ENCODE measurements around the gene SRSF7.

The SRSF7 gene

DNA sequence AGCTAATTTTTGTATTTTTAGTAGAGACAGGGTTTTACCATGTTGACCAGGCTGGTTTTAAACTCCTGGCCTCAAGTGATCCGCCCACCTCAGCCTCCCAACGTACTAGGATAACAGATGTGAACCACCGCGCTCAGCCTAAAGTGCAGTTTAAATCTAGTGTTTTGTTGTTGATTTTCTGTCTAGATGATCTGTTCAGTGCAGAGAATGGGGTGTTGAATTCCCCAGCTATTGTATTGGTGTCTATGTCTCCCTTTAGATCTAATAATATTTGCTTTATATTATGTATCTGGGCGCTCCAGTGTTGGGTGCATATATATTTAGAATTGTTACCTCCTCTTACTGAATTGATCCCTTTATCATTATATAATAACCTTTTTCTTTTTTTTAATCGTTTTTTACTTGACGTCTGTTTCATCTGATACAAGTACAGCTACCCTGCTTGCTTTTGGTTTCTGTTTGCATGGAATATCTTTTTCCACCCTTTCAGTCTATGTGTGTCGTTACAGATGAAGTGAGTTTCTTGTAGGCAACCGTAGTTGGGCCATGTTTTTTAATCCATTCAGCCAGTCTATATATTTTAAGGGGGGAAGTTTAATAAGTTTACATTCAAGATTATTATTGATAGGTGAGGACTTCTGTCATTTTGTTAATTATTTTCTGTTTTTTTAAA is 50.9 kb downstream of the SRSF7 start:
- no peak for DNase-seq

DNA sequence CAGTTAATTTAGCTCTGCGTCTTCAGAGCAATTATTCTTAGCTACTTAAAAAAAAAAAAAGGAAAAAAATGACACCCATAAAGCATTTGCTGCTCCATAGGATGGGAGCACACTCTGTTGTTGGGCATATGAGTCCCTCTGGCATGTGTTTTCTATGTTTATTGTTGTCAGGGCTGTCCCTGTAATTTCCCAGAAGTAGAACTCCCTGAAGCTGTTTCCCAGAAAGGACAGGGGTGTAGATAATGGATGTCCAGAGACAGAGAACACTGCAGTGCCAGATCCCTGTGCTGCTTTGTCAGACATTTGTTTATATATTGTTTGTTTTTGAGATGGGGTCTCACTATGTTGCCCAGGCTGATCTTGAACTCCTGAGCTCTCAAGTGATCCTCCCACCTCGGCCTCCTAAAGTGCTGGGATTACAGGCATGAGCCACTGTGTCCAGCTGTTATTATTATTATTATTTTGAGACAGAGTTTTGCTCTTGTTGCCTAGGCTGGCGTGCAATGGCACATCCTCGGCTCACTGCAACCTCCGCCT is 52.6 kb downstream of the SRSF7 start:
- DNase-seq: no peak

DNA sequence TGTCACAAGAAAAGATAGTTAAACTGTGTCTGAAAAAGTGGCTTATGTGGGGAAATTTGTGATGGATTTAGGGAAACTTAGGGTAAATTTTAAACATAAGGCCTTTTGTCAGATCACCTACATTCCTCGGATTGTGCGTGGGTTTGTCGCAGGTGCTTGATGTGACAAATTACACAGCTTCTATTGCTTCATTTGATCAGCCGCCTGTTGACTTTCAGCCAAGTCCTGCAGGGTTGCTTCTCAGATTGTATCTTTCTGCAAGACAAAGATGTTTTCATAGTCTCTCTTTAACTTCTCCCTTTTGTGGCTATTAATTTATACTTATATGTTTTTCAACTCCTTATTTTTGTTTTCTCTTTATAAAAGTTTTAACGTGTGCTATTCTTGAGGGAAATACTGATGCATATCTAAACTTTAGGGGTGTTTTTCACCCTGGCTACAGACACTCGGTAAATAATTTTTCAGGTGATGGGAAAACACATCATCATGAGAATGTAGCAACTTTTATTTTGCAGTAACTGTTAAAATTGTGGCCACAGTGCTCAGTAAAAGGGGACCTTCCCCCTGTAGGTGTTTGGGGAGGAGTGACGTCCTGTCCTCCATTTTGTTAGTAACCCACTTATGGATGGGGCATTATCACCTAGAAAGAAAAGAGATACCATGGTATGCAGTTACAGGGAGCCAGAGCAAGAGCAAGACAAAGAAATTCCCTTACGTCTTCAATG is 53.9 kb downstream of the SRSF7 start:
- no peak for DNase-seq
